Esophagus squamous epithelium (tissue), 4 donors: Measurements from ENCODE around the gene FGGY.

Source experiments
- POLR2A ChIP-seq, 4 donors: fragments of 450-650 bp; IDR thresholded peaks; one replicate each; pipeline ENCODE4 v1.6.1; 2017; ENCODE audit warnings: antibody characterized with exemption in 4 of 4, mild to moderate bottlenecking in 4 of 4, moderate library complexity in 3 of 4
- TF ChIP-seq, protein P1 (sequence below), 6 experiments: fragments of 450-650 bp in 4 of 6; fragments of 200-600 bp in 2 of 6; sonication (generic) in 2 of 6; IDR thresholded peaks; one replicate each; pipeline ENCODE4 v1.5.1; 2016 to 2019; ENCODE audit warnings: antibody characterized with exemption in 6 of 6, mild to moderate bottlenecking in 4 of 6, moderate library complexity in 4 of 6

DNA sequence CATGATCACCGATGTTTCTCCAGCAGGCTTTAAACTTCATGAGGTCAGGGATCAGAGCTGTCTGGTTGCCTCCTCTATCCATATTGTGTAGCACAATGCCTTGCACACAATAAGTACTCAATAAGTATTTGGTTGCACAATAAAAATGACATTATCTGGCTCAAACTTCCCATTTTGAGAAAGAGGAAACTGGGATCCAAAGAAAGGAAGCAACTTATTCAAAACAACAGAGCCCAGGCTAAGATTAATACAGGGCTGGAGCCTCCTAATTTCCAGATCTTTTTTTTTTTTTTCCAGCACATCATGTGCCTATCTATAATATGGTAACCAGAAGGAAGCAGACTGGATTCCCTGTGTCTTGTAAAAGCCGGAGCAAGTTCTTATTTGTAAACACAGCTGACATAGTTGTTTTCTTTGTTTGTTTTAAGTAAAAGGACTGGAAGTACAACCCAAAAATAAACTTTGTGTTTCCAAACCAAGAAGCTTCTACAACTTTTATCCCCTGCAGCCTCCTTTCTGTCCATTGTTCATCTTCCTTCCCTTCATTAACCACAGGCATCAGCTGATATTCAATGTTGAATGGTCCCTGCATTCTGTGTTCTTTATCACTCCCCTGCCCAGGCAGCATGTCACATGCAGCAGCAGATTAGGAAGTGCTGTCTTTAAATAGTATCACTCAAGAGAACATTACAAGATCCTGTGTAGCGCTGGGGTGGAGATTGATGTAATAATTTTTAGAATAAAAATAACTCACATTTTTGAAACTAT, 446.6 kb downstream of the FGGY start:
- TF ChIP-seq POLR2A (IDR thresholded peaks at IDR 0.05) = no peak
- TF ChIP-seq, protein P1, sequence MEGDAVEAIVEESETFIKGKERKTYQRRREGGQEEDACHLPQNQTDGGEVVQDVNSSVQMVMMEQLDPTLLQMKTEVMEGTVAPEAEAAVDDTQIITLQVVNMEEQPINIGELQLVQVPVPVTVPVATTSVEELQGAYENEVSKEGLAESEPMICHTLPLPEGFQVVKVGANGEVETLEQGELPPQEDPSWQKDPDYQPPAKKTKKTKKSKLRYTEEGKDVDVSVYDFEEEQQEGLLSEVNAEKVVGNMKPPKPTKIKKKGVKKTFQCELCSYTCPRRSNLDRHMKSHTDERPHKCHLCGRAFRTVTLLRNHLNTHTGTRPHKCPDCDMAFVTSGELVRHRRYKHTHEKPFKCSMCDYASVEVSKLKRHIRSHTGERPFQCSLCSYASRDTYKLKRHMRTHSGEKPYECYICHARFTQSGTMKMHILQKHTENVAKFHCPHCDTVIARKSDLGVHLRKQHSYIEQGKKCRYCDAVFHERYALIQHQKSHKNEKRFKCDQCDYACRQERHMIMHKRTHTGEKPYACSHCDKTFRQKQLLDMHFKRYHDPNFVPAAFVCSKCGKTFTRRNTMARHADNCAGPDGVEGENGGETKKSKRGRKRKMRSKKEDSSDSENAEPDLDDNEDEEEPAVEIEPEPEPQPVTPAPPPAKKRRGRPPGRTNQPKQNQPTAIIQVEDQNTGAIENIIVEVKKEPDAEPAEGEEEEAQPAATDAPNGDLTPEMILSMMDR (IDR thresholded peaks at IDR 0.05) = no peak
